GM18517 (cell line): ENCODE results near the gene HSPG2.
"Not testable (repeated sequence)": the region's sequence is repeated elsewhere in the genome, so short reads cannot be mapped to it uniquely, and the experiment has no call there.

Experiments used
- ATAC-seq: cut with Tn5 transposase; IDR thresholded peaks from one replicate; pipeline ENCODE4 v1.9.1; 2021; ENCODE audit warnings: mild to moderate bottlenecking, moderate library complexity; ENCODE audit not compliant: unreplicated experiment

HSPG2 gene

DNA sequence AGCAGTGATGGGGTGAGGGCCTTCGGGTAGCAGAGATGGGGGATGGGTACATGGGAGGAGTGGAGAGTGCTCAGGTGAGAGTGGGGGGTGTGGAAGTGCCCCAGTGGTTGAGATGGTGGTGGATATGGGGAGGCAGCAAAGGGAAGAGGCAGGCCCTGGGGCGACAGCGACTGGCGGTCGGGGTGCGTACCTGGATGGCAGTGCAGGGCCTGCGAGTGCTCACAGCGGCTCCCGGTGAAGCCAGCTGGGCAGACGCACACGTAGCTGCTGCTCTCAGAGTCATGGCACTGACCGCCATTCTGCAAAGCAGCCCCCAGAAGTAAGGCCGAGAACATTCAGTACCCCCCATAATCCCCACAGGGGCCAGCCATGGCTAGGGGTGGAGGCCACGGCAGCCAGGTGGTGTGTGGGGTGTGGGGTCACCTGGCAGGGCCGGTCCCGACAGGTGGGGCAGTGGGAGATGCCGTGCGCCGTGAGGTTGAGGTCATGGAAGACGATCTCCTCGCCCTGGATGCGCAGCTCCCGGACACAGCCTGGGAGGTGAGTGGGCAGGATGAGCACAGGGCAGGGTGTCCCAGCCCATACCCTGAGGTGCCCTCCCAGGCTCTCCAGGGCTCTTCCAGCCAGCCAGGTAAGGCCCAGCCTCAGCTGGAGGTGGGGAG lies 106.2 kb downstream of the HSPG2 start:
- no peak for ATAC-seq

DNA sequence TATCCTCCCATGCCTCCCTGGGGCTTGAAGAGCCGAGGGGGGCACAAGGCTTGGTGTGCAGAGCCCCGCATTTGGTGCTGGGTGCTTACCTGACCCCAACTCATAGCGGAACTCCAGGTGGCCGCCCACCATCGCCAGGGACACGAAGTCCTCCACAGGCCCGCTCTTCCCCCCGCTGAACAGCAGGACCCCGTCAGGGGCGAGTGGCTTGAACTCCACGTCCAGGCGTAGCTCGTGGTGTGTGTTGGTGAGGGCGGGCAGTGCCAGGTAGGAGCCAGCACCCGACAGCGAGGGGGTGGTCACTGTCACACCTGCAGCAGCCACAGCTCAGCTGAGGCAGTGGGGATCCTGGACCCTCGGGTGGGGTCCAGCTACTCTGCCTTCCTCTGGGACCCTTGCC lies 107.8 kb downstream of the HSPG2 start:
- no peak for ATAC-seq

DNA sequence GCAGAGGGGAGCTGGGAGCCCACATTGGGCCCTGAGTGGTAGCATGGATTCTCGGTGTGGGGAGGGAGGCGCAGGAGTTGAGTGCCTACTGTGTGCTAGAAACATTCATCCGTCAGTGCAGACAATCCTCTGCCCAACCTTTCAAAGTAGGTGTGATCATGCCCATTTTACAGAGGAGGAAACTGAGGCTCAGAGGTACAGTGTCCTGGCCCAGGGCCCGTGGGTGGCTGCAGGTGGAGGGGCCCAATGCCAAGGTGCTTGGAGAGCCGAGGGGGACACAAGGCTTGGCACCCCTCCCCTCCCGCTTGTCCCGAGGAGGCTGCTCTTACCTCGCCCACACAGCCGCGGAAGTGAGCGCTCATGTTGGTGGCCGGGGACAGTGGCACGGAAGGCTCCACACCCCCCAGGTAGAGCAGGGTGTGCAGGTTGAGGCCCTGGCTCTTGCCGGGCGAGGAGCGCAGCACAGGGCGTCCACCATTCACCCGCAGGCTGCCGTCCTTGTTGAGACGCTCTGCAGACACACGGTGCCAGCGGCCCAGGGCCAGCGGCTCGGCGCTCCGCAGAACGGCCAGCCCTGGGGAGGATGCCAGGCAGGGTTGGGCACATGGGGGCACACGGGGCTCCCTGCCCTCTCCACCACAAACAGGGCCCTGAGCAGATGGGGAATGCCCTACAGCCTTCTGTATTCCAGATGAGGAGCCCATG lies 108.5 kb downstream of the HSPG2 start:
- no peak for ATAC-seq

DNA sequence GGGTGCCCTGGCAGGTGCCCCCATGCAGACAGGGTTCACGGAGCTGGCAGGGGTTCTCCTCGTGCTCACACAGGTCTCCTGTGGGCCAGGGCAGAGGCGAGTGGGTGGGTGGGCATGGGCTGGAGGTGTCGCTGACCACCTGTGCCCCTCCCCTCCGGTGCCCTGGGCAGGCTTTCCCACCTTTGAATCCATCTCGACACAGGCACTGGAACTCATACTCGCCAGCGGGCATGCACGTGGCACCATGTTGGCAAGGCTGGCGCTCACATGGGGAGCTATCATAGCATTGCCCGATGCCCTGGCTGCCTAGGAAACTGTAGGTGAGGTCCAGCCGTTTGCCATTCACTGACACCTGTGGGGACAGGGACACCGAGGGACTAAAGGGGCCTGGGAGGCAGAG lies 109.0 kb downstream of the HSPG2 start:
- ATAC-seq: no peak

DNA sequence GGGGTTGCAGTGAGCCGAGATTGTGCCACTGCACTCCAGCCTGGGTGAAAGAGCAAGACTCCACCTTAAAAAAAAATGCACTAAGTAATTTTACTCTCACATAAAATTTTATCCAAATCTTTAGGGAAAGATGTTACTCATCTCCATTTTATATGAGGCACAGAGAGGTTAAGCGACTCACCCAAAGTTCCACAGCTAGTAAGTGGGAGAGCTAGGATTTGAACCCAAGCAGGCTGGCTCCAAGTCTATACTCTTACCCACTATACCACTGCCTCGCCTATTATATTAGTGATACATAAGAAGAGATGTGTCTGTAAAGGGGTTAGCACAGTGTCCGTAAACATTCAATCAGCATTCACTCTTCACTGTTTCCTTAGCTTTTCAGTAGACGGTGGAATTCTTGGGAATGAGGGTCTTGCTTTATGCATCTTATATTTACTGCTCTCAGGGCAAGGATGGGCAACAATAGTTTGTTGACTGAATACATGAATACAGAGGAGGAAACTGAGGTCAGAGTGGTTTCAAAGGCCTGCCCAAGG lies 109.9 kb downstream of the HSPG2 start:
- ATAC-seq: no peak

DNA sequence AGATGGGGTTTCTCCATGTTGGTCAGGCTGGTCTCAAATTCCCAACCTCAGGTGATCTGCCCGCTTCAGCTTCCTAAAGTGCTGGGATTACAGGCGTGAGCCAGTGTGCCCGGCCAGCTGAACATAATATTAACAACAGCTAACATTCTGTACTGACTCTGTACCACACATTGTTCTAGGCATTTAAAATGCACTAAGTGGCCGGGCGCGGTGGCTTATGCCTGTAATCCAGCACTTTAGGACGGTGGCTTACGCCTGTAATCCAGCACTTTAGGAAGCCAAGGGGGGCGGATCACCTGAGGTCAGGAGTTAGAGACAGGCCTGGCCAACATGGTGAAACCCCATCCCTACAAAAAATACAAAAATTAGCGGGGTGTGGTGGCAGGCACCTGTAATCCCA lies 110.4 kb downstream of the HSPG2 start:
- not testable (repeated sequence) for ATAC-seq

DNA sequence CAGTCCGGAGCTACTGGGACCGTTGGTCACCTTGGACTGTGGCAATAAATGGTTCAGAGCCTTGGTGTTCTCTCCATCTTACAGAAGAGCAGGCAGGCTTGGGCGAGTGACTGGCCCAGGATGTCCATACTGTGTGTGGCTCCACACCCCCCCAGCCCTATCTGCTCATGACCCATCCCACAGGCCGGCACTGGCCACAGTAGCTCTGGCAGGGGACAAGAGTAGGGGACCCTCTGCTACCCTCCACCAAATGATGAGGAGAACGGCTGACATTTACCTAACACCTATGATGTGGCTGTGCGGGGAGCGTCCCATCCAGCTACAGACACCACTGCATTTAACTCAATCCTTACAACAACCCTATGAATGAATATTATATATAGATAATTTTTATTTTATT lies 111.7 kb downstream of the HSPG2 start:
- ATAC-seq: no peak

DNA sequence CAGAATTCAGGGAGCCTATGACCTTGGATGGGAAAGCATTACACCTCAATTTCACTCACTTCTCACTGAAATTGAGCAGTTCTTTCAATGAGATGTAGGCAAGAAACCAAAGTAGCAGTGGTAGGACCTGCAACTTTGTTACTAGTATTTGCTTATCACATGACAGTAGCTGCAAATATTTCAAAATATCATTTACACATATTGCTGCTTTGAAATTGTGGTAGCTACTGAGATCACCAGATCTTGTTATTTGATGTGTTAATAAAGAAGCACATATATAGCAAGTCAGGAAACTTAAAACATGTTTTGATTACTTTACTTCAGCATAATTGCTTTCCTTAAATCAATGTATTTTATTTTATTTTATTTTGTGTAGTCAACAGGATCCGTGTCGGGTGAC lies 112.2 kb downstream of the HSPG2 start:
- no peak for ATAC-seq

DNA sequence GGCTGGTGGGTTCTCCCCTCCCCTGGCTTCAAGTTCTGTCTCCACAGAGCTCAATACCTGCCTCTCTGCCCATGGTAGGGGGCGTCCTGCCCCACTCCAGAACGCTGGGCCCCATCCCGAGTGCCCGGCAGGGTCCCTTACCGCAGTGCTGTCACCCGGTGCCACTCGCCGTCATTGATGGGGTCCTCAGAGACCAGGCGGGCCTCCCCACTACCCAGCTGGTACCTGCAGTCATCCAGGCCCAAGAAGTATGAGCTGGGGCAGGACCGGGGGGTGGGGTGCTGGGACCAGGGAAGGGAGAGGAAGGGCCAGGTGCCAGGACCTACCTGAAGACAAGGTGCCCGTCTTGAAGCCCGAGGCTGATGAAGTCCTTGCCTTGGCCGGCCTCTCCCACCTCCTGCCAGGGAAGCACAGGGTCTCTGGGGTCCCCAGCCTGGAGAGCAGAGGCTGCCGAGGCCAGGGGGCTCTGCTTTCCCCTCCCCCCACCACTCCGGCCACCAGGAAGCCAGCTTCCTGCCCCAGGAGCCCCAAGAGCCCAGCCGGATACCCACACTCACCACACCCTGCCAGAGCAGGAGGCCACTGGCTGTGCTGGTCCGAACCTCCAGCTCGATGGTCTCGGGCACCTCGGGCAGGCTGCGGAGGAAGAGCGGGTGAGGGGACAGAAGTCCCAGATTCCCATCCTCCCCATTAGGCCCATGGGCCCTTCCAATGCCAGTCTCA lies 113.0 kb downstream of the HSPG2 start:
- ATAC-seq: no peak

DNA sequence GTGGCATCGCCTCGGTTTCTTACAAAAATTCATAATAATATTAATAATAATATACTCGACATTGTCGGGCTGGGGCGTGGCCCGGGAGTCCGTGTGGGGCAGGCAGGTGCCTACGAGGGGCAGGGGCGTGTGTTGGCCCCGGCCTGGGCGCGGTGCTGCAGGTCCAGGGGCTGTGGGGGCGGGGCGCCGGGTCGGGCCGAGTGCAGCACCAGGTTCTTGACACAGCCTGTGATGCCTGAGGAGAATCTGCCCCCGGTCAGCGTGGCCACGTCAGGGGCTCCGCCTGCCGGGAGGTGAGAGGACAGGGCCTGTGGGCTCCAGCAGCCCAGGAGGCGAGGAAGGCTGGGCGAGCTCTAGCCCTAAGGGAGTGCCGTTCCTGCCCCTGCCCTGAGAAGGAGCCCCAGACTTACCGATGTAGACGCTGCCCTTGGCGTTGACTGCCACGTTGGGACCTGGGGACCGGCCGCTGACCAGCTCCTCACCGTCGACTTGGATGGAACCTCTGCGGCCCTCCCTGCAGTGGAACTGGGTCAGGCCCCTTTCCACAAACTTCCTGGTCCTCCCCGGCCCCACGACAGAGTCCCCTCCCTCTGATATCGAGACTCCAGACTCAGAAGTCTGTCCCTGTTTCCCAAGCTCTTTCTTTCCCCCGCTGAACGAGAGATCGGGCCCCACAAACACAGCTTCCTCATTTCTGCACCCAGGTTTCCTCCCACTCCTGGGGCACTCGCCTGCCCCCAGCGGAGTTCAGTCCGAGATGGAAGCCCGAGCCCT lies 113.7 kb downstream of the HSPG2 start:
- no peak for ATAC-seq

DNA sequence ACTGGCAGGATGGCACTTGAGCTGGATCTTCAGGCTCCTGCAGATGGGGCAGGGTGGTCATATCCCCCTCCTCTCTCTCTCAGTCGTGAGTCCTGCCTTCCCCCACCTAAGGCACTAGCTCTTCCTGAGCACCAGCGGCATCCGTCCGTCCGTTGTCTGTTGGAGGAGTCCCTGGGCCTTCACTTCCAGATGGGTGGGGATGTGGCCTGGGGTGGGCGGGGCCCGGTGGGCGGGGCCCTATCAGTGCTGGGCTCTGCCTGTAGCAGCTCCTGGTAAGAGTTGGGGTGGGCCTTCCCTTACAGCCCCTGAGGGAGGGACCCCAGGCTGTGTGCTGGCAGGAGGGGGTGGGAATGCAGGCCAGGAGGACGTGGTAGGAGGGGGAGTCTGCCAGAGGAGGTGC lies 114.8 kb downstream of the HSPG2 start:
- no peak for ATAC-seq

DNA sequence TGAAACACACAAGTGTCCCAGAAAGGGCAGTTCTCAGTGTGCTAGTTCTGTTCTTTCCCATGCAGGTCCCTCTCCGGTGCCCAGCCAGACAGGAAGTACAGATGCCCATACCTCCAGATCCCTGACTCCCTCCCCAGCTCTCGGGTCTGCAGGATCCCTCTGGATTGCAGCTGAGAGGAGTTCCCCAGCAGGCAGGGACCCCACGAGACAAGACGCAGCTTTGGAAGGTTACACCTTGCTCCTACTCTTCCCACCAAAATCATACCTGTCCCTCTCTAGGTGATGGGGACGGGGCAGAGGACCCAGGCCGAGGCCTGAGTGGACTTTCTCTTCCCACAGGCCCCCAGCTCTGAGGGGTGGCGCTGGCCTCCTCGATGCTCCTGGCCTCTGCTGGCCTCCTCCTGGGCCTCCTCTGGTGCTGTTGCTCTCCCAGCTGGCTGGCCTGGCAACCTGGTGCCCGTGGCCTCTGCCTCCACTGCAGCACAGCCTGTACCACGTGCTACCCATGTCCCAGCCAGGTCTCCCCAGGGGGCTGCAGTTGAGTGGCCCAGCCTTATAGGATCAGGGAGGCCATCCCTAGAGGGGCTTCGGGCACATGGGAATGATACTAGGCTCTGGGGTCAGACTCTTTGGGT lies 115.6 kb downstream of the HSPG2 start:
- ATAC-seq: no peak

DNA sequence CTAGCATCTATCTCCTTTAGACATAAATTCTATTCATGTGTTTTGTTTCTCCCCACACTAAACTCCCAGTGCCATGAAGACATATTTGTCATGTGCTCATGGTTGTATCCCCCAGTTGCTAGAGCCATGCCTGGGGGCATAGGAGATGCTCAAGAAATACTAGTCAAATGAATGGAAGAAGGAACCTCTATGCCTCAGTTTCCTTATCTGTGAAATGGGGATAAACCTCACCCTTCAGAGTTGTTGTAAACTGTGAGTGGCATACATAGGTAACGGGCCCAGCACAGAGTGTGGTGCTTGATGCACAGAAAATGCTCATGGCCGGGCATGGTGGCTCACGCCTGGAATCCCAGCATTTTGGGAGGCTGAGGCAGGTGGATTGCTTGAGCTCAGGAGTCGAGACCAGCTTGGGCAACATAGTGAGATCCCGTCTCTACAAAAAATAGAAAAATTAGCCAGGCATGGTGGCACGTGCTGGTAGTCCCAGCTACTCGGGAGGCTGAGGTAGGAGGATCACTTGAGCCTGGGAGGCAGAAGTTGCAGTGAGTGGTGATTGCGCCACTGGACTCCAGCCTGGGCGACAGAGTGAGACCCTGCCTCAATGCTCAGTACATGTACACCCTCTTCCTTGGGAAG lies 116.4 kb downstream of the HSPG2 start:
- ATAC-seq: no peak

DNA sequence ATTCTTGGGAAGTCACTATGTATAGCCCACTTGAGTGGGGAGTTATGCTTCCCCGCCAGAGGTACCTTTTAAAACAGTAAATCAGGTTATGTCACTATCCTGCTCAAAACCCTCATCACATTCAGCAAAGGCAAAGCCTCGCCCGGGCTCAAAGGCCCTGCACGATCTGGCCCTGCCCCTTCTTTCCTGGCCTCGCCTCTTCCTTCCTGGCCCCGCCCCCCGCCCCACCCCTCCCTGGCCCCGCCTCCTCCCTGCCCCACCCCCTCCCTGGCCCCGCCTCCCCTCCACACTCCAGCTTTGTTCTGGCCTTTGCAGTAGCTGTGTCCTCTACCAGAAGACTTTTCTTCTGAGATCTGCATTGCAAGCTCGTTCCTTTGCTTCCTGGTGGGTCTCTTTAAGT lies 118.5 kb downstream of the HSPG2 start:
- ATAC-seq: no peak

DNA sequence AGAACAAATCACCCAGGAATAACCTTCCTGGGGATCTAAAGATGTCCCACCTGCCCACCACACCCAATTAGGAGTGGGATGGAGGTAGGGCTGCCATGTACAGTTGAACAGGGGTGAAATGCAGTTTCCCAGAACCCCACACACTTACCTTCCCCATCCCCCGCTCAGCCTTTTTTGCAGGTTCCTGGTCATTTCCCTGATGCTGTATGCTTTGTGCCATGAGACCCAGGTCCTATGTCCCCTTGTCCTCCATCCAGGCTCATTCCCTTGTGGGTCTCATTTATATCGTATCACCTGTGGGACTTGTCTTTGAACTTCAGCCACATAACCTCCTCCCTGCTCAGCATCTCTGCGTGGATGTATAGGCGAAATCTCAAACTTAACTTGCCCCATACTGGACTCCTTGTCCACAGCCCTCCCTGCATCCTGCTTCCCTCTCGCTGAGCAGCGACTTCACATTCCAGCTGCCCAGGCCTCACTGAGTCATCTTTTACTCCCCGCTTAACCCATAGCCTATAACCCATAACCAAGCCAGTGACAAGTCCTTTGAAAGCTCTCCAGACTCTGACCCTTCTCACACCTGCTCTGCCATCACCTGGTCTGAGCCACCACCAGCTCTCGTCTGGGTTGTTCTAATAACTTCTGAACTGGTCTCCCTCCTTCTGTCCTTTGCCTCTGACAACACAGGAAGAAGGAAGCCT lies 120.4 kb downstream of the HSPG2 start:
- no peak for ATAC-seq

DNA sequence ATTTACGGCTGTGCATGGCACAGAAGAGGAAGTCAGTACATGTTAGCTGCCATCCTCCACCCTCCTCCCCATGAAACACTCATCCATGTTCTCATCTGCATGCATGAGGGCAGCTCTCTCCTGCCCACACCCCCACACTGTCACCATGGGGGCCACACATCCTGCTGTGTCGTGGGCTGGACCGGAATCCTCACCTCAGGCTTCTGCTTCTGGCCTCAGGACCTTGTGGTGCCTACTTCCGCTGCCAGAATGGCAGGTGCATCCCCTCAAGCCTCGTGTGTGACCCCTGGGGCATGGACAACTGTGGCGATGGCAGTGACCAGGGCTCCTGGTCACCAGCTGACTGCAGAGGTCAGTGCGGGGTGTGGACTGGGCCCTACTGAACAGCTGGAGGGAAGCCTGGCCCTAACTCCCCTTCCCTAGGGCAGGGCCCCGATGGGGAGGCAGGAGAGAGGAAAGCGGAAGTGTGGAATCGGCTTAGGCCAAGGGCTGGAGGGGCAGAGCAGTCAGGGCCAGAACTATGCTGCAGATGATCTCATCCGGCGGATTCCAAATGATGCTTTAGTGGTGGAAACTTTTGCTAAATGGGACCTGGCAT lies 121.3 kb downstream of the HSPG2 start:
- ATAC-seq: no peak

DNA sequence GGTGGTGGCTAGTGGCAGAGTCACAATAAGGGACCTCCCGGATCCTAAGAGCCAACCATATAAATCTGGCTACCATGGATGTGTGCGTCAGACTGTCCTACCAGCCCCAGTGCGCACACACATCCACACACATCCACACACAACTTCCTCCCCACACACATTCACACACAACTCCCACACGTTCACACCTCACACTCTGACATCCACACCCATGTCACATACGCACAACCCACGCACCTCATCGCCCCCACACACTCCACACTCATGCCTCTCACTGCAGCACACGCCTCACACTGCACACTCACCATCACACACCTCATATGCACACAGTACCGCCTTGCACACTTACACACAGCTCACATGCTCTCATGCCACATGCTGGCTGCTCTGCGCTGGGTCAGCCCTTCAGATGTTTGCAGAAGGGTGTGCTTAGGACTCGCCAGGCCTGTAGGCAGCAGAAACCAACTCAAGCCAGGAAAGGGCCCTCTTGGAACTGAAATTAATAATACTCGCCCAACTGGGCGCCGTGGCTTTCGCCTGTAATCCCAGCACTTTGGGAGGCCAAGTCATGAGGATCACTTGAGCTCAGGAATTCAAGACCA lies 122.0 kb downstream of the HSPG2 start:
- ATAC-seq: no peak

DNA sequence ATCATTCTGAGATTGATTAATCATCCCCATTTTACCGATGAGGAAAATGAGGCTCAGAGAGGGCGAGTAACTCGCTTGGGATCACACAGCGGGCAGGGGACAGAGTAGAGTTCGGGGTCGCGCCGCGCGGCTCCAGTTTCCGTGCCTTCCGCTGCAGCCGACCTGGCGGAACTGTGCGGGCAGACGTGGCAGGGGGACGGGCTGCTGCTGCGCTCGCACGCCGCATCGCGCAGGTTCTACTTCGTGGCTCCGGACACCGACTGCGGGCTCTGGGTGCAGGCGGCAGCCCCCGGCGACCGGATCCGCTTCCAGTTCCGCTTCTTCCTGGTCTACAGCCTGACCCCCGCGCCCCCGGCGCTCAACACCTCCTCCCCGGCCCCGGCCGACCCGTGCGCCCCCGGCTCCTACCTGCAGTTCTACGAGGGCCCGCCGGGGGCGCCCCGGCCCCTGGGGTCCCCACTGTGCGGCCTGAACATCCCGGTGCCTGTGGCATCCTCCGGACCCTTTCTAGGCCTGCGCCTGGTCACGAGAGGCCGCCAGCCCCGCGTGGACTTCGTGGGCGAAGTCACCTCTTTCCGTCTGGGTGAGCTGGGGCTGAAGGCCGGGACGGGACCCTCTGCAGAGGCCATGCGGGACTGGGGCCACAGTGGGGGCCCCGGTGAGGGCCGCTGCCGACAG lies 122.7 kb downstream of the HSPG2 start:
- ATAC-seq: no peak
